GM18505 (cell line): ENCODE results near the gene ZNF862.
"Not testable (repeated sequence)": the region's sequence is repeated elsewhere in the genome, so short reads cannot be mapped to it uniquely, and the experiment has no call there.

Experiments used
- ATAC-seq: cut with Tn5 transposase; IDR thresholded peaks from one replicate; pipeline ENCODE4 v1.9.1; 2021; ENCODE audit not compliant: unreplicated experiment
- POLR2A ChIP-seq: IDR thresholded peaks from 4 replicates; pipeline ENCODE4 v1.6.1; 2011; ENCODE audit warnings: borderline replicate concordance; ENCODE audit not compliant: insufficient read depth, insufficient read length; ENCODE audit errors: extremely low read depth

ZNF862 gene

DNA sequence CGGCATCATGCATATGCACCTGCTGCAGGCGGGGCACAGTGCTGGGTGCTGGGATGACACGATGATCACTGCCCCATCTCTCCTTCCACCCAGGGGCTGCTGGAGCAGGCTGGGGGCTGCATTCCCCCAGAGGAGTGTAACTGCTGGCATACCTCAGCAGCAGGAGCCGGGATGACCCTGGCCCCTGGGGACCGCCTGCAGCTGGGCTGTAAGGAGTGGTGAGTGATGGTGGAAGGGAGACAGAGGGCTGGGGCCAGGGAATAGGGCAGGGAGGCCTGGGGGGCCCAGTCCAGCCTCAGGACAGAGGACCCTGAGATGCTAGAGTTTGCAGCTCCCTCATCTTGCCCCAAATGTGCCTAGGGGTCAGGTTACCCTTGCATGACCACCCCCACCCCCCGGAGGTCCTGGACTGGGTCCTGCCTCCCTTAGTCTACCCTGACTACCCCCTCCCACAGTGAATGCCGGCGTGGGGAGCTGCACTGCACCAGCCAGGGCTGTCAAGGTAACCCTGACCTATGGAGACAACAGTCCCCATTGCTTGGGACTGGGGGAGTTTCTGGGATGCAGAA lies 14.5 kb upstream of the ZNF862 start:
- ATAC-seq = no peak
- no peak for TF ChIP-seq POLR2A

DNA sequence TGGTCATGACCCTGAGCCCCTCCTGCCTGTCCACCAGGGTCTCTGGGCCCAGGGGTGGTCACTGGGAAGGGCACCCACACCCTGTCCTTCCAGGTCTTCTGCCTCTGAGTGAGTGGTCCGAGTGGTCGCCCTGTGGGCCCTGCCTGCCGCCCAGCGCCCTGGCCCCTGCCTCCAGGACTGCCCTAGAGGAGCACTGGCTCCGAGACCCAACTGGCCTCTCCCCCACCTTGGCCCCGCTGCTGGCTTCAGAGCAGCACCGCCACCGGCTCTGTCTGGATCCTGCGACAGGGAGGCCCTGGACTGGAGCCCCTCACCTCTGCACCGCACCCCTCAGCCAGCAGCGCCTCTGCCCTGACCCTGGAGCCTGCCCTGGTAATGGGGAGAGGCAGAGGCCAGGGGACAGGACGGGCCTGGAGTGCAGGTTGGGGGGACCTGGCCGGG lies 13.9 kb upstream of the ZNF862 start:
- no peak for TF ChIP-seq POLR2A
- ATAC-seq = no peak

DNA sequence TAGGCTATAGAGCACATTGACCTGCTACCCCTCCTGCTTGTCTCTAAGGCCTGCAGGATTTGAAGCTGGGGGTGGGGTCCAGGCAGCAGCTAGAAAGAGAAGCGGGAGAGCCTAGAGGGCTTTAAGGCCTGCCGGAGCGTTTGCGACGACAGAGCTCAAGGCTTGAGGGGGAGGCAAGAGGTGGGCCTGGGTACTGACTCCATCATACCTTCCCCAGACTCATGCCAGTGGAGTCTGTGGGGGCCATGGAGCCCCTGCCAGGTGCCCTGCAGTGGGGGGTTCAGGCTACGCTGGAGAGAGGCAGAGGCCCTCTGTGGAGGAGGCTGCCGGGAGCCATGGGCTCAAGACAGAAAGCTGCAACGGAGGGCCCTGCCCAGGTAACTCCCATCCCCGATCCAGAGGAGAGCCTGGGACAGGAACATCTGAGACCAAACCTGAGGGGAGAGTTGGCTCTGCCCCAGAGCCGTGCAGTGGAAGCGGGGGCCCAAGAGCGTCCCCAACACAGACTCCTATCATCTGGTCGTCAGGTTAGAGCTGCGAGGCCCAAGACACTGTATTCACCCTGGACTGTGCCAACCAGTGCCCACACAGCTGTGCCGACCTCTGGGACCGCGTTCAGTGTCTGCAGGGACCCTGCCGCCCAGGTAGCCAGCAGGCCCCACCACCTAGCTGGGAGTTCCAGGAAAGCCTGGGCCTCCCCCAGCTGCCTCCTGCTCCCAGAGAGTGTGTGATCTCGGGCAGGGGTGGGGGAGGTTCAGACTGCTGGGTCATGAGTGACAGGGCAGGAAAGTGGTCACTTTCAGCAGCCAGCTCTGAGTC lies 13.2 kb upstream of the ZNF862 start:
- no peak for TF ChIP-seq POLR2A
- no peak for ATAC-seq

DNA sequence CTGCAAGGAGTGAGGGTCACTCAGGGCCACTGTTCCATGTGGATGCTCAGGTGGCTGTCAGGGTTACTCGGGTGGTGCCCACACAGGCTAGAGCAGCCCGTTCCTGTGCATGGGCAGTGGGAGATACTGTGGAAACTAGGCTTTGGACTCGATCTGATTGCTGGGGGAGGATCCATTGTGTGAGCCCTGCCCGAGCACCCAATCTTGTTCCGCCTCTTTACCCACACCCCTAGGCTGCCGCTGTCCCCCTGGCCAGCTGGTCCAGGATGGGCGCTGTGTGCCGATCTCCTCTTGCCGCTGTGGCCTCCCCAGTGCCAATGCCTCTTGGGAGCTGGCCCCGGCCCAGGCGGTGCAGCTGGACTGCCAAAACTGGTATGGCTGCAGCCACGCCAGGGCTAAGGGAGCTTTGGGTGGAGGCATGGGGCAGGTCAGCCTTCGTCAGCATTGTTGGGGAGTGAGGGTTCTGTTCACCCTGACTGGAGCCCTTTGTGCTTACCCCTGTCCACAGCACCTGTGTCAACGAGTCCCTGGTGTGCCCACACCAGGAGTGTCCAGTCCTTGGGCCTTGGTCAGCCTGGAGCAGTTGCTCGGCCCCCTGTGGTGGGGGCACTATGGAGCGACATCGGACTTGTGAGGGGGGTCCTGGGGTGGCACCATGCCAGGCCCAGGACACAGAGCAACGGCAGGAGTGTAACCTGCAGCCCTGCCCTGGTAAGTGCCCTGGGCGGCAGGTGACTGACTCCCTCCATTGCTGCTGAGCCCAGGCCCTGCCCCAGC lies 12.4 kb upstream of the ZNF862 start:
- no peak for TF ChIP-seq POLR2A
- ATAC-seq = no peak

DNA sequence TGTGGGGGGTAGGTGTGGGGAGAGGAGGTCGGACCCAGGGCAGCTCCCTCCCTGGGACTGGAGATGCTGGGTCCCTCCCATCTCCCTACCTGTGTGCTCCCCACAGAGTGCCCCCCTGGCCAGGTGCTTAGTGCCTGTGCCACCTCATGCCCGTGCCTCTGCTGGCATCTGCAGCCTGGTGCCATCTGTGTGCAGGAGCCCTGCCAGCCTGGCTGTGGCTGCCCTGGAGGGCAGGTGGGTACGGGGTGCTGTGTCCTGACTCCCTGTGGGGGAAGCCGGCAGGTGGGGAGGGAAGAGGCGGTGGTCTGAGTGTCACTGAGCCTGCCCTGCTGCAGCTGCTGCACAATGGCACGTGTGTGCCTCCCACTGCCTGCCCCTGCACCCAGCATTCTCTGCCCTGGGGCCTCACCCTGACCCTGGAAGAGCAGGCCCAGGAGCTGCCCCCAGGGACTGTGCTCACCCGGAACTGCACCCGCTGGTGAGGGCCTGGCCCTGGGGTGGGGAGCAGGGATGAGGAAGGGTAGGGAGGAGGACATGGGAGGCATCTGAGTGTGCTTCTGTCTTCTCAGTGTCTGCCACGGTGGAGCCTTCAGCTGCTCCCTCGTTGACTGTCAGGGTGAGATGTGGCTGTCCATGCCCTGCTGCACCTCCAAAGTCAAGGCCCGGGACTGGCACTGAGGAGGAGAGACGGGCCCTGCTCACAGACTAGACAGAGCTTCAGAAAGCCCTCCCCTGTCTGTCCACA lies 11.7 kb upstream of the ZNF862 start:
- TF ChIP-seq POLR2A = no peak
- no peak for ATAC-seq

DNA sequence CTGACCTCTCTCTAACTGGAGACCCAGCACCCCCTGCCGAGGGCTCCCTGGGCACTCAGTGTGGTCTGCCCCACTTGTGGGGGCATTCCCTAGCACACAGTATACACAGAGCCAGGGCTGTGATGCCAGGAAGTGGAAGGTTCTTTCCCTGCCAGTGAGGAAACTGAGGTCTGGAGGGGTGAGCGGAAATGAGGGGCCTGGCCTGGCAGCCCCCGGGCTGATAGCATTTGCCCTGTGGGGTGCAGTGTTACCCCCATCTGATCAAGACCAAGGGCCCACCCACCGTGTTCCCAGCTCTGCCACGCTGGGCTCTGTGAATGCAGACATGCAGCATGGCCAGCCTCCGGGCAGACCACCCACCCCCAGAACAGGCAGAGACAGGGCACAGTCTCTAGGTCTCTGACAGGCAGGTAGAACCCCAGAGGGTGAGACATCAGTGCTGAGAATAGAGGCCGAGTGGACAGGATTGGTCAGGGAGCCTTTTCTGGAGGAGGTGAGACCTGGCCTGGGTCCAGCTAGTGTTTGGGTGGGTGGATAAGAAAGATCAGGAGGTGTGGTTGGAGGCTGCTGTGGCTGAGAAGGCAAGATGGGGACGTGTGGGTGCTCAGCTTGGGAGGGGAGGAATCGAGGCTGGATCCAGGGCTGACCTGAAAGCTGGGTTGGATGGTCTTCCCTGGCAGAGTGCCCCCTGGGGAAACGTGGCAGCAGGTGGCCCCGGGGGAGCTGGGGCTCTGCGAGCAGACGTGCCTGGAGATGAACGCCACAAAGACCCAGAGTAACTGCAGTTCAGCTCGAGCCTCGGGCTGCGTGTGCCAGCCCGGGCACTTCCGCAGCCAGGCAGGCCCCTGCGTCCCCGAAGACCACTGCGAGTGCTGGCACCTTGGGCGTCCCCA lies 10.8 kb upstream of the ZNF862 start:
- TF ChIP-seq POLR2A = no peak
- ATAC-seq = no peak

DNA sequence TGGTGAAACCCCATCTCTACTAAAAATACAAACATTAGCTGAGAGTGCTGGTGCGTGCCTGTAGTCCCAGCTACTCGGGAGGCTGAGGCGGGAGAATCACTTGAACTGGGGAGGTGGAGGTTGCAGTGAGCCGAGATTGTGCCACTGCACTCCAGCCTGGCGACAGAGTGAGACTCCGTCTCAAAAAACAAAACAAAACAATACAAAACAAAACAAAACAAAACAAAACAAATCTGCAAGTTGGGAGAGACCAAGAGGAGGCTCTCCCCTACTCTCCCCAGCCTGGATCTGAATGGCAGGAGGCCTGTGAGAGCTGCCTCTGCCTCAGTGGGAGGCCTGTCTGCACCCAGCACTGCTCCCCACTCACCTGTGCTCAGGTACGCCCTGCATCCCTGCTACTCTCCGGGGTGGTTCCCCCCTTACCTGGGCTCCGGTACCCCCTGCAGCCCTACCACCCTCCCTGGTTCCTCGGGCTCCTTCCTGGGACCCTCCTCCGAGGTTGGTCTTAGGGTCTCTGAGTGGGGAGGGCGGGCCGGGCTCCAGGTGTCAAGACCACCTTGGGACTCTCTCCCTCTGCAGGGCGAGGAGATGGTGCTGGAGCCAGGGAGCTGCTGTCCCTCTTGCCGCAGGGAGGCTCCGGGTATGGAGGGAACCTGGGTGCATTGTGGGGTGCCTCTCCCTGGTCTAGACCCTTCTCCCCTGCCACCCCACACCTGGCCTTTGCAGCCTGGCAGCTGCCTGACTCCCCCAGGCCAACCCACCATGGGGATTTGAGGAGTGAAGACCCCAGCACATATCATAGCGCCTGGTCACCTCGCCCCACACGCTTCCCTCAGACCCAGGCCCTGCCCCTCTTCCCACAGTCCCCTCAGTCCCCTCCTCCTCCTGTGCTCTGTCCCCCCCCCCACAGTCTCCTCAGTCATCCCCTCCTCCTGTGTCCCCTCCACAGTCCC lies 9.5 kb upstream of the ZNF862 start:
- no peak for TF ChIP-seq POLR2A
- ATAC-seq = no peak

DNA sequence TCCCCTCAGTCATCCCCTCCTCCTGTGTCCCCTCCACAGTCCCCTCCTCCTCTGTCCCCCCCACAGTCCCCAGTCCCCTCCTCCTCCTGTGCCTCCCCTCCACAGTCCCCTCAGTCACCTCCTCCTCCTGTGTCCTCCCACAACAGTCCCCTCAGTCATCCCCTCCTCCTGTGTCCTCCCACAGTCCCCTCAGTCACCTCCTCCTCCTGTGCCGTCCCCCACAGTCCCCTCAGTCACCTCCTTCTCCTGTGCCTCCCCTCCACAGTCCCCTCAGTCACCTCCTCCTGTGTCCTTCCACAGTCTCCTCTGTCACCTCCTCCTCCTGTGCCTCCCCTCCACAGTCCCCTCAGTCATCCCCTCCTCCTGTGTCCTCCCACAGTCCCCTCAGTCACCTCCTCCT lies 7.6 kb upstream of the ZNF862 start:
- ATAC-seq = not testable (repeated sequence)

DNA sequence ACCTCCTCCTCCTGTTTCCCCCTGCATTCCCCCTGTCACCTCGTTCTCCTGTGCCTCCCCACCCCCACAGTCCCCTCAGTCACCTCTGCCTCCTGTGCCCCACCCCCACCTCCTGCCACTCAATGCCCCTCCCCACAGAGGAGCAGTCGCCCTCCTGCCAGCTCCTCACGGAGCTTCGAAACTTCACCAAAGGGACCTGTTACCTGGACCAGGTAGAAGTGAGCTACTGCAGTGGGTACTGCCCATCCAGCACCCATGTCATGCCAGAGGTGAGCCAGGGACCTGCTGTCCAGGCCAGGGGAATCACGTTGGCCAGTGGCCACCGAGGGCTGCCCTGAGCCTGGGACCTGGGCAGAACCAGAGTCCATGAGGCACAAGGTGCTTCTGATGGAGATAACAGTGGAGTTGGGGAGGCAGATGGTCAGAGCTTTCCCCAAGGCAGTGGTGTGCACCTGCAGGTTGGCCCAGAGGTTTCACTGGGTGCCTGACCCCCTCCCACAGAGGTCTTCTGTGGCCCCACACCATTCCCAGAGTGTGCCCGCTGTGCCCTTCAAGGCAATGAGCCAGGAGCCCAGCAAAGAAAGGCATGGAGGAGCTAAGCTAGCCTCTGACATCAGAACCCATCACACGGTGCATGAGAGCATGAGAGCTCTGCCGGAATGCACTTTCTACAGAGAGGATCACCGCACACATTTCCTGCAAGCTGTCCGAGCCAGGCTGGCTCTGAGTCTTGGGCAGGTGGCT lies 7.0 kb upstream of the ZNF862 start:
- TF ChIP-seq POLR2A = no peak

DNA sequence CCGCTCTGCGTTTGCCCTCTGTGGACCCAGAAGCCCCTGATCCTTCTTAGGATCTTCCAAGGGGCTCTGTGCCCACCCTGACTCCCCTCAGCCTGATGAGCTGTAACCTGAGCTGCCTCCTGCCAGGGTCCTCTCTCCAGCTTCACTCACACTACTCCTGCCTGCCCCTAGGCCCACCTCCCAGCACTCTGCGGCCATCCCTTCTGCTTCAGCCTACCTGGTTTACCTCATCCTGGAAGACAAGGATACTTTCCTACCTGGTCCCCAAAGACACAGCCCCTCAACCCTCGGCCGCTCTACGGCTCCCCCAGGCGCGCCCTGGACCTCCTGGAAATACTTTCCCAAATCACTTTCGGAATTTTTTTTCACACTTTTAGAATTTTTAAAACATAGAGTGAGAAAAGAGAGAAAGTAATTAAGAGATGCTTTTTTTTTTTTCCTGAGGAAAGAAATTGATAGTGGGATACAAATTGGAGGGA lies 6.4 kb upstream of the ZNF862 start:
- no peak for ATAC-seq

More for the DNA sequence above, 7.0 kb upstream of the ZNF862 start:
- ATAC-seq = no peak

More for the DNA sequence above, 6.4 kb upstream of the ZNF862 start:
- no peak for TF ChIP-seq POLR2A
